ENCODE data around the gene DBH.

DBH gene

DNA sequence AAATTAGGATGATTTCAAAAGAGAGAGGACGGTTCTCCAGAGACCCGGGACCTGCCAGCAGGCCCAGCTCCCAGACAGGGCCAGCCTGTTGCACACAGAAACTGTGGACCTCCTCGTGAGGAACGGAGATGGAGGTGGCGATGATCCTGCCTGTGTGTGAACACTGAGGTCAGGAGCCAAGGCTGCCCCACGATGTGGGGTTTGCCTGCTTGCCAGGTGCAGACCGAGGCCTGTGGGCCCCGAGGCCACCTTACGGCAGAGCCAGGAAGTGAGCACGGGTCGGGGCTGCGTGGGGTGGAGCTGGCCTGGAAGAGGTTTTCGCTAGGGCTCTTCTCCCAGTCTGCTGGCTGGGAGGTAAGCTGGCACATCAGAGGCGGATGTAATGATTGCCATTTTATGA lies 31.3 kb upstream of the DBH start:
- Histone ChIP-seq H3K36me3 (replicated peaks; ENCODE audit: insufficient read depth, low read length) (no peaks in the 10 kb centered on the region), H3K4me2 (ENCODE audit: low read depth, low read length) (no peak overlapping the region), H3F3A (ENCODE audit: insufficient read depth, low read length) (no peaks in the 10 kb centered on the region), H3K27me3 (replicated peaks; ENCODE audit: insufficient read depth, low read length) (peaks cover 94% of the 10 kb centered on the region), H3K9ac (ENCODE audit: low read length) (no peak overlapping the region), H4K20me1 (ENCODE audit: insufficient read depth, low read length) (no peaks in the 10 kb centered on the region), H3K9me3 (replicated peaks; ENCODE audit: insufficient read depth, low read length) (no peaks in the 10 kb centered on the region), H3K9me2 (replicated peaks; ENCODE audit: insufficient read depth, low read length) (no peaks in the 10 kb centered on the region), H3K4me3 (ENCODE audit: low read length) (no peak overlapping the region), H3K79me2 (ENCODE audit: low read length) (no peaks in the 10 kb centered on the region), H3K4me1 (ENCODE audit: low read length) (no peaks in the 10 kb centered on the region), H2AFZ (ENCODE audit: low read length) (no peak overlapping the region), H3K27ac (ENCODE audit: low read length) (no peak overlapping the region)
- no peak for DNase-seq
- TF ChIP-seq EZH2 (optimal IDR thresholded peaks at IDR 0.05; ENCODE audit: low read depth, low read length) (no peak), CTCF (IDR thresholded peaks at IDR 0.05; ENCODE audit: low read length) (no peak), EZH2phosphoT487 (IDR thresholded peaks at IDR 0.05; ENCODE audit: low read length) (no peak)

DNA sequence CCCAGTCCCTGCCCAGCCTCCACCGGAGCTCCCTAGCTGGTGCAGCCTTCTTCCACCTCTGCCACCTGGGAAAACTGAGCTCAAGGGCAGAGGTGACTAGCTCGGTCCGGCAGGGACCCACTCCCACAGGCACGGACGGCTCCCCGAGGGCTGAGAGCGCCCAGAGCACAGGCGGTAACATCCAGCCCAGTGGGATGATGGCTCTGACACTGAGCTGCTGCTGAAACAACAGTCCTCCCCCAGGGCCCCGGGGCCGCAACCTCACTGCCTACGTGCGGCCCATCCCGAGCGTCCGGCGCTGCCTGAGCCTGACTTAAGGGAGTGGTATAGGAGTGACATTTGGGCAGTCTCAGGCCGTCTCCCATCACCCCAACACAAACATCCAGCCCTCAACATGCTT lies 30.7 kb upstream of the DBH start:
- H3K27me3 ChIP-seq (replicated peaks; ENCODE audit: insufficient read depth, low read length), result peaks cover 90% of the 10 kb centered on the region
- no peaks in the 10 kb centered on the region for H3K9me3 ChIP-seq (replicated peaks; ENCODE audit: insufficient read depth, low read length)
- no peak overlapping the region for H2AFZ ChIP-seq (ENCODE audit: low read length)
- H3K4me1 ChIP-seq (ENCODE audit: low read length), result no peaks in the 10 kb centered on the region
- no peak overlapping the region for H3K4me3 ChIP-seq (ENCODE audit: low read length)
- no peak for DNase-seq
- H3K4me2 ChIP-seq (ENCODE audit: low read depth, low read length), result no peak overlapping the region
- H3F3A ChIP-seq (ENCODE audit: insufficient read depth, low read length), result no peaks in the 10 kb centered on the region
- H3K27ac ChIP-seq (ENCODE audit: low read length), result no peak overlapping the region
- no peaks in the 10 kb centered on the region for H3K9me2 ChIP-seq (replicated peaks; ENCODE audit: insufficient read depth, low read length)
- H3K9ac ChIP-seq (ENCODE audit: low read length), result no peak overlapping the region
- H3K79me2 ChIP-seq (ENCODE audit: low read length), result no peaks in the 10 kb centered on the region
- H4K20me1 ChIP-seq (ENCODE audit: insufficient read depth, low read length), result no peaks in the 10 kb centered on the region
- TF ChIP-seq CTCF (IDR thresholded peaks at IDR 0.05; ENCODE audit: low read length), result no peak
- no peak for TF ChIP-seq EZH2 (optimal IDR thresholded peaks at IDR 0.05; ENCODE audit: low read depth, low read length)
- no peak for TF ChIP-seq EZH2phosphoT487 (IDR thresholded peaks at IDR 0.05; ENCODE audit: low read length)
- H3K36me3 ChIP-seq (replicated peaks; ENCODE audit: insufficient read depth, low read length), result no peaks in the 10 kb centered on the region

DNA sequence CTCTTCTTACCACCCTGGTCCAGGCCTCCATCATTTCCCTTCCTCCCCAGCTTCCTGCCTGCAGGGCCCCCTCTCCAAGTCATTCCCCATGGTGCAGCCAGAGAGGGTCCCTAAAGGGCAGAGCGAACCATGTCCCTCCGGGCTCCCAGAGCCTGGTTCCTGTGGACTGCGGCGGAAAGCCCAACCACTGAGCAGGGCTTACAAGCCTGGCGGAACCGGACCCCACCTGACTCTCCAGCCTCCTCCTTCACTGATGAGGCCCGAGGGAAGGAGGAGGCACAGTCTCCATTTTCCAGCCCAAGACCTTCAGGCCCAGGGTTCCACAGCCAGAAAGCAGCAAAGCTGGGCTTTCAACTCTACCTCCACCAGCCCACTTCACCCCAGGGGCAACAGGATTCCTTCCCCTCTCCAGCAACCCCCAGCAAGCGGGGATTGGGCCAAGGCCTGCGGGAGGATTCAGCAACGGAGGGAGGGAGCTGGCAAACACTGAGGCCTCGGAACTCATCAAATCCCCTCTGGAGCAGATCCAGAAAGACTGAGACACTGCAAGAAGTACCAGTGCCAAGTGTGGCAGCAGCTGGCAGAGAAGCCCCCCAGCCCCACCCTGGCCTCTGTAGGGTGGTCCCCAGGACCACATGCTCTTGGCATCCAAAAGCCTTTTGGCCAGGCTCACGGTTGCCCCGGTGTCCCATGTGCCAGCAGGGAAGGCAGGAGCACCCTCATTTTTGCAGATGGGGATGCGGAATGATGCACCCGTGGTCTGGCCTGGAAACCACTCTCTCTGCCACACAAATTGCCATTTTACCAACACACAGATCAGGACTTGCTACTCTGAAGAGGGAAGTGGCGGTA lies 30.1 kb upstream of the DBH start:
- H3K79me2 ChIP-seq (ENCODE audit: low read length), result no peaks in the 10 kb centered on the region
- no peak overlapping the region for H3K27ac ChIP-seq (ENCODE audit: low read length)
- H3K4me1 ChIP-seq (ENCODE audit: low read length), result no peaks in the 10 kb centered on the region
- no peaks in the 10 kb centered on the region for H3K9me3 ChIP-seq (replicated peaks; ENCODE audit: insufficient read depth, low read length)
- no peaks in the 10 kb centered on the region for H3K36me3 ChIP-seq (replicated peaks; ENCODE audit: insufficient read depth, low read length)
- no peaks in the 10 kb centered on the region for H4K20me1 ChIP-seq (ENCODE audit: insufficient read depth, low read length)
- H3K9ac ChIP-seq (ENCODE audit: low read length), result no peak overlapping the region
- no peak overlapping the region for H3K4me3 ChIP-seq (ENCODE audit: low read length)
- no peaks in the 10 kb centered on the region for H3K9me2 ChIP-seq (replicated peaks; ENCODE audit: insufficient read depth, low read length)
- no peak overlapping the region for H2AFZ ChIP-seq (ENCODE audit: low read length)
- H3K27me3 ChIP-seq (replicated peaks; ENCODE audit: insufficient read depth, low read length), result peaks cover 90% of the 10 kb centered on the region
- H3F3A ChIP-seq (ENCODE audit: insufficient read depth, low read length), result no peaks in the 10 kb centered on the region
- no peak overlapping the region for H3K4me2 ChIP-seq (ENCODE audit: low read depth, low read length)
- no peak for DNase-seq
- TF ChIP-seq EZH2 (optimal IDR thresholded peaks at IDR 0.05; ENCODE audit: low read depth, low read length) (no peak), CTCF (IDR thresholded peaks at IDR 0.05; ENCODE audit: low read length) (no peak), EZH2phosphoT487 (IDR thresholded peaks at IDR 0.05; ENCODE audit: low read length) (no peak)
